GM23338 (cell line): ENCODE results near the gene RTKN2. TPM values are rescaled to one million over a fixed set of nuclear protein-coding genes. Genes with fewer than 3 reads are reported as not detected.

Experiments
- ATAC-seq: fragments of 200-7000 bp; cut with Tn5 transposase; 3 replicates; pipeline ENCODE4 v1.9.1; 2020
- DNase-seq: peaks from one replicate; pipeline ENCODE4 v3.0.0-alpha.2; 2015; ENCODE audit warnings: low spot score
- H2AFZ ChIP-seq: fragments of 200-600 bp; sonication (generic); 2 replicates; pipeline ENCODE4 v1.8.0; 2016; ENCODE audit warnings: antibody characterized with exemption, mild to moderate bottlenecking, moderate library complexity
- H3F3A ChIP-seq: fragments of 200-600 bp; sonication (generic); replicated peaks from 2 replicates; pipeline ENCODE4 v1.8.0; 2017; ENCODE audit warnings: antibody characterized with exemption, mixed run types, low read depth
- H3K27ac ChIP-seq: fragments of 200-600 bp; sonication (generic); 2 replicates; pipeline ENCODE4 v1.6.1; 2016; ENCODE audit warnings: low read depth
- H3K27me3 ChIP-seq: fragments of 200-600 bp; sonication (generic); 2 replicates; pipeline ENCODE4 v1.8.0; 2016; ENCODE audit warnings: mild to moderate bottlenecking, mixed run types, moderate library complexity; ENCODE audit not compliant: insufficient read depth
- H3K36me3 ChIP-seq: fragments of 200-600 bp; sonication (generic); 2 replicates; pipeline ENCODE4 v1.8.0; 2016; ENCODE audit warnings: mild to moderate bottlenecking; ENCODE audit not compliant: insufficient read depth
- H3K4me1 ChIP-seq: fragments of 200-600 bp; sonication (generic); 2 replicates; pipeline ENCODE4 v1.8.0; 2016; ENCODE audit warnings: mild to moderate bottlenecking, moderate library complexity; ENCODE audit not compliant: insufficient read depth
- H3K4me2 ChIP-seq: fragments of 200-600 bp; sonication (generic); 2 replicates; pipeline ENCODE4 v1.7.1; 2017; ENCODE audit warnings: mixed run types
- H3K4me3 ChIP-seq: fragments of 200-600 bp; sonication (generic); 2 replicates; pipeline ENCODE4 v1.6.1; 2016; ENCODE audit warnings: mixed run types
- H3K79me2 ChIP-seq: fragments of 200-600 bp; sonication (generic); replicated peaks from 2 replicates; pipeline ENCODE4 v1.8.0; 2017; ENCODE audit warnings: mild to moderate bottlenecking; ENCODE audit not compliant: insufficient read depth
- H3K9me2 ChIP-seq: fragments of 200-600 bp; sonication (generic); 2 replicates; pipeline ENCODE4 v1.8.0; 2017; ENCODE audit not compliant: insufficient read depth
- H4K20me1 ChIP-seq: fragments of 200-600 bp; sonication (generic); replicated peaks from 2 replicates; pipeline ENCODE4 v1.8.0; 2017; ENCODE audit warnings: mild to moderate bottlenecking; ENCODE audit not compliant: insufficient read depth
- H3K27ac Mint-ChIP-seq: 2 replicates; pipeline ENCODE4 v1.8.0; 2020; ENCODE audit warnings: inconsistent platforms, mild to moderate bottlenecking, moderate library complexity, mixed read lengths
- H3K27me3 Mint-ChIP-seq: 3 replicates; pipeline ENCODE4 v1.8.0; 2022; ENCODE audit warnings: low read depth, mild to moderate bottlenecking, moderate library complexity, mixed read lengths, inconsistent platforms; ENCODE audit not compliant: insufficient read depth, poor library complexity
- H3K36me3 Mint-ChIP-seq: 3 replicates; pipeline ENCODE4 v1.8.0; 2021; ENCODE audit warnings: low read depth, mild to moderate bottlenecking, inconsistent platforms, moderate library complexity, mixed read lengths
- H3K4me1 Mint-ChIP-seq: 3 replicates; pipeline ENCODE4 v1.8.0; 2020; ENCODE audit warnings: mild to moderate bottlenecking, inconsistent platforms, mixed read lengths
- H3K4me3 Mint-ChIP-seq: 3 replicates; pipeline ENCODE4 v1.8.0; 2021; ENCODE audit warnings: moderate library complexity, mild to moderate bottlenecking, inconsistent platforms, mixed read lengths
- H3K9me3 Mint-ChIP-seq: 3 replicates; pipeline ENCODE4 v1.8.0; 2020; ENCODE audit warnings: moderate library complexity, mild to moderate bottlenecking, inconsistent platforms, mixed read lengths
- CREB1 ChIP-seq: fragments of 250-450 bp; sonication (Bioruptor Pico); IDR thresholded peaks from 2 replicates; pipeline ENCODE4 v1.5.0; 2020; ENCODE audit warnings: low read depth, mild to moderate bottlenecking, moderate library complexity
- CTCF ChIP-seq, 2 experiments: fragments of 200-600 bp in 1 of 2; sonication (generic) in 1 of 2; conservative IDR thresholded peaks; 2 replicates each; pipeline versions ENCODE4 v1.5.1 to v1.6.1; 2016 to 2017; ENCODE audit warnings: antibody characterized with exemption in 2 of 2, low read depth in 2 of 2, mild to moderate bottlenecking in 2 of 2, moderate library complexity in 1 of 2
- EZH2 ChIP-seq: fragments of 200-600 bp; sonication (generic); IDR thresholded peaks from one replicate; pipeline ENCODE4 v1.8.0; 2017; ENCODE audit warnings: antibody characterized with exemption, mild to moderate bottlenecking, low read depth; ENCODE audit not compliant: unreplicated experiment
- JUNB ChIP-seq: IDR thresholded peaks from one replicate; pipeline ENCODE4 v1.6.1; 2016; ENCODE audit warnings: antibody characterized with exemption; ENCODE audit not compliant: unreplicated experiment
- NANOG ChIP-seq: IDR thresholded peaks from 2 replicates; pipeline ENCODE4 v1.6.1; 2016; ENCODE audit warnings: antibody characterized with exemption, borderline replicate concordance
- POLR2AphosphoS5 ChIP-seq: IDR thresholded peaks from 2 replicates; pipeline ENCODE4 v1.6.1; 2016; ENCODE audit warnings: antibody characterized with exemption, low read depth
- ZNF331 ChIP-seq: fragments of 250-450 bp; sonication (Bioruptor Pico); IDR thresholded peaks from 2 replicates; pipeline ENCODE4 v1.5.0; 2020; ENCODE audit warnings: low read depth, mild to moderate bottlenecking, moderate library complexity
- polyA plus RNA-seq: library from polyadenylated mRNA; unstranded; fragments of >200 nt; fragmentation: Nextera tagmentation; extraction: Ambion mirVana; gene quantifications from 2 replicates; pipeline ENCODE4 v1.2.1, GENCODE V29; 2016
- total RNA-seq: library from RNA; depleted of rRNA; stranded (reverse); fragments of >200 nt; shearing (Covaris generic); gene quantifications from 2 replicates; pipeline ENCODE4 v1.2.3, GENCODE V29; 2014
- TF ChIP-seq, protein P1 (sequence below): fragments of 250-450 bp; sonication (Bioruptor Pico); IDR thresholded peaks from 2 replicates; pipeline ENCODE4 v1.5.0; 2020; ENCODE audit warnings: mild to moderate bottlenecking, moderate library complexity

The RTKN2 gene
- total and polyA plus RNA-seq, 2 experiments from 2014 or later: 15.3 to 23.6 TPM

DNA sequence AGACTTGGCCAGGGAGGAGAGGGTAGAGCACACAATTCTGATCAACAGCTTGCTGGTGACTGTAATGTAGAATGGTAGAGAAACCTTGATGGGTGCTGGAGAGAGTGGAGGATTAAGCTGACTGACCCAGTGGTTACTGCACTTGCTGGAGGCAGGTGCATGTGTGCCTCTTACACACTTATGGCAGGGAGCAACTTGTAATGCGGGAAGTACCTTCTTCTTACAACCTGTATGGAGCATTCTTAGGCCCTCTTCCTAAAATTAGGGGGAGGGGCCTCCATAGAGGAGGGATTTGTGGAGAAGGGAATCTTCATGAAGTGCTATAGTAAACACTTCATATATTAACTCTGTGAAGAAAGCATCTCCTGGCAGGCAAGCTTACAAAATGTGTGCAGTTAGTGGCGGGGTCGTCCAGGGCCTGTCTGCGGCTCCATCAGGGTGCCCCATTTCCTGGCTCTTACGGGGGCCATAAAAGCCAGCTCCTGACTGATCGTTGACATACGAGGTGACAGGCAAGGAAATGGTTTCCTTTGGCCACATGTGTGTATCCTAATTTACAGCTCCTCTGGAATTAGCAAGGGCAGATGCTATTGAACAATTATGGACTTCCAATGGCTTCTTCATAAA, 113.5 kb downstream of the RTKN2 start (continued):
- TF ChIP-seq, protein P1, sequence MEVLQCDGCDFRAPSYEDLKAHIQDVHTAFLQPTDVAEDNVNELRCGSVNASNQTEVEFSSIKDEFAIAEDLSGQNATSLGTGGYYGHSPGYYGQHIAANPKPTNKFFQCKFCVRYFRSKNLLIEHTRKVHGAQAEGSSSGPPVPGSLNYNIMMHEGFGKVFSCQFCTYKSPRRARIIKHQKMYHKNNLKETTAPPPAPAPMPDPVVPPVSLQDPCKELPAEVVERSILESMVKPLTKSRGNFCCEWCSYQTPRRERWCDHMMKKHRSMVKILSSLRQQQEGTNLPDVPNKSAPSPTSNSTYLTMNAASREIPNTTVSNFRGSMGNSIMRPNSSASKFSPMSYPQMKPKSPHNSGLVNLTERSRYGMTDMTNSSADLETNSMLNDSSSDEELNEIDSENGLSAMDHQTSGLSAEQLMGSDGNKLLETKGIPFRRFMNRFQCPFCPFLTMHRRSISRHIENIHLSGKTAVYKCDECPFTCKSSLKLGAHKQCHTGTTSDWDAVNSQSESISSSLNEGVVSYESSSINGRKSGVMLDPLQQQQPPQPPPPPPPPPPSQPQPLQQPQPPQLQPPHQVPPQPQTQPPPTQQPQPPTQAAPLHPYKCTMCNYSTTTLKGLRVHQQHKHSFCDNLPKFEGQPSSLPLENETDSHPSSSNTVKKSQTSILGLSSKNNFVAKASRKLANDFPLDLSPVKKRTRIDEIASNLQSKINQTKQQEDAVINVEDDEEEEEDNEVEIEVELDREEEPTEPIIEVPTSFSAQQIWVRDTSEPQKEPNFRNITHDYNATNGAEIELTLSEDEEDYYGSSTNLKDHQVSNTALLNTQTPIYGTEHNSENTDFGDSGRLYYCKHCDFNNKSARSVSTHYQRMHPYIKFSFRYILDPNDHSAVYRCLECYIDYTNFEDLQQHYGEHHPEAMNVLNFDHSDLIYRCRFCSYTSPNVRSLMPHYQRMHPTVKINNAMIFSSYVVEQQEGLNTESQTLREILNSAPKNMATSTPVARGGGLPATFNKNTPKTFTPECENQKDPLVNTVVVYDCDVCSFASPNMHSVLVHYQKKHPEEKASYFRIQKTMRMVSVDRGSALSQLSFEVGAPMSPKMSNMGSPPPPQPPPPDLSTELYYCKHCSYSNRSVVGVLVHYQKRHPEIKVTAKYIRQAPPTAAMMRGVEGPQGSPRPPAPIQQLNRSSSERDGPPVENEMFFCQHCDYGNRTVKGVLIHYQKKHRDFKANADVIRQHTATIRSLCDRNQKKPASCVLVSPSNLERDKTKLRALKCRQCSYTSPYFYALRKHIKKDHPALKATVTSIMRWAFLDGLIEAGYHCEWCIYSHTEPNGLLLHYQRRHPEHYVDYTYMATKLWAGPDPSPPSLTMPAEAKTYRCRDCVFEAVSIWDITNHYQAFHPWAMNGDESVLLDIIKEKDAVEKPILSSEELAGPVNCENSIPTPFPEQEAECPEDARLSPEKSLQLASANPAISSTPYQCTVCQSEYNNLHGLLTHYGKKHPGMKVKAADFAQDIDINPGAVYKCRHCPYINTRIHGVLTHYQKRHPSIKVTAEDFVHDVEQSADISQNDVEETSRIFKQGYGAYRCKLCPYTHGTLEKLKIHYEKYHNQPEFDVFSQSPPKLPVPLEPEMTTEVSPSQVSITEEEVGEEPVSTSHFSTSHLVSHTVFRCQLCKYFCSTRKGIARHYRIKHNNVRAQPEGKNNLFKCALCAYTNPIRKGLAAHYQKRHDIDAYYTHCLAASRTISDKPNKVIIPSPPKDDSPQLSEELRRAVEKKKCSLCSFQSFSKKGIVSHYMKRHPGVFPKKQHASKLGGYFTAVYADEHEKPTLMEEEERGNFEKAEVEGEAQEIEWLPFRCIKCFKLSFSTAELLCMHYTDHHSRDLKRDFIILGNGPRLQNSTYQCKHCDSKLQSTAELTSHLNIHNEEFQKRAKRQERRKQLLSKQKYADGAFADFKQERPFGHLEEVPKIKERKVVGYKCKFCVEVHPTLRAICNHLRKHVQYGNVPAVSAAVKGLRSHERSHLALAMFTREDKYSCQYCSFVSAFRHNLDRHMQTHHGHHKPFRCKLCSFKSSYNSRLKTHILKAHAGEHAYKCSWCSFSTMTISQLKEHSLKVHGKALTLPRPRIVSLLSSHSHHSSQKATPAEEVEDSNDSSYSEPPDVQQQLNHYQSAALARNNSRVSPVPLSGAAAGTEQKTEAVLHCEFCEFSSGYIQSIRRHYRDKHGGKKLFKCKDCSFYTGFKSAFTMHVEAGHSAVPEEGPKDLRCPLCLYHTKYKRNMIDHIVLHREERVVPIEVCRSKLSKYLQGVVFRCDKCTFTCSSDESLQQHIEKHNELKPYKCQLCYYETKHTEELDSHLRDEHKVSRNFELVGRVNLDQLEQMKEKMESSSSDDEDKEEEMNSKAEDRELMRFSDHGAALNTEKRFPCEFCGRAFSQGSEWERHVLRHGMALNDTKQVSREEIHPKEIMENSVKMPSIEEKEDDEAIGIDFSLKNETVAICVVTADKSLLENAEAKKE: no peak
- no peak for TF ChIP-seq CTCF (conservative IDR thresholded peaks at IDR 0.05; ENCODE audit: low read depth in 2 of 2)

DNA sequence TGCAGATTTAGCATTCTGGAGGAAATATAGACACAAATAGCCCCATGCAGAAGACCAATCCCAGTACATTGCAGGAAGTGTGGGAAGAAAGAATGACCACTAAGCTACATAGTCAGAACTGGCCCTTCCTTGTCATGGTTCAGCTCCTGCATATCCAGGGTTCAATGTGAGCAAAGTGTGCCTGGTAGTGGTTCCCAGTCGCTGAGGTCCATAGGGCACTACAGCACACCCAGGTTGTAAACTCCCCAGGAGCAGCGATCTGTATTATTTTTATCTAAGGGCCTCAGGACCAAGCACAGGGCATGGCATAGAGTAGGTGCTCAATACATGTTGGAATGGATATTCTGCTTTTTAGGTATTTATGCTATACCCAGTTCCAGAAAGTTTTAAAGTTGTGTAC, 114.4 kb downstream of the RTKN2 start:
- no peaks in the 10 kb centered on the region for H3K4me1 Mint-ChIP-seq
- no peaks in the 10 kb centered on the region for H3K9me3 Mint-ChIP-seq
- Histone ChIP-seq H3K36me3 (no peaks in the 10 kb centered on the region), H3K27me3 (no peaks in the 10 kb centered on the region), H2AFZ (no peak overlapping the region), H4K20me1 (no peaks in the 10 kb centered on the region), H3K79me2 (no peaks in the 10 kb centered on the region), H3K9me2 (no peaks in the 10 kb centered on the region), H3F3A (no peaks in the 10 kb centered on the region), H3K4me2 (no peak overlapping the region), H3K27ac (no peak overlapping the region), H3K4me1 (no peaks in the 10 kb centered on the region), H3K4me3 (no peak overlapping the region)
- ATAC-seq: no peak
- H3K27me3 Mint-ChIP-seq: no peaks in the 10 kb centered on the region
- no peak for DNase-seq
- no peaks in the 10 kb centered on the region for H3K36me3 Mint-ChIP-seq
- H3K4me3 Mint-ChIP-seq: no peak overlapping the region
- no peak overlapping the region for H3K27ac Mint-ChIP-seq
- TF ChIP-seq EZH2 (no peak), ZNF331 (CRISPR knock-in tag) (no peak), CREB1 (CRISPR knock-in tag) (no peak), CTCF (conservative IDR thresholded peaks at IDR 0.05; ENCODE audit: low read depth in 2 of 2) (no peak), JUNB (no peak), NANOG (no peak), POLR2AphosphoS5 (no peak)
